ENCODE results near the gene NTF3.

The NTF3 gene

DNA sequence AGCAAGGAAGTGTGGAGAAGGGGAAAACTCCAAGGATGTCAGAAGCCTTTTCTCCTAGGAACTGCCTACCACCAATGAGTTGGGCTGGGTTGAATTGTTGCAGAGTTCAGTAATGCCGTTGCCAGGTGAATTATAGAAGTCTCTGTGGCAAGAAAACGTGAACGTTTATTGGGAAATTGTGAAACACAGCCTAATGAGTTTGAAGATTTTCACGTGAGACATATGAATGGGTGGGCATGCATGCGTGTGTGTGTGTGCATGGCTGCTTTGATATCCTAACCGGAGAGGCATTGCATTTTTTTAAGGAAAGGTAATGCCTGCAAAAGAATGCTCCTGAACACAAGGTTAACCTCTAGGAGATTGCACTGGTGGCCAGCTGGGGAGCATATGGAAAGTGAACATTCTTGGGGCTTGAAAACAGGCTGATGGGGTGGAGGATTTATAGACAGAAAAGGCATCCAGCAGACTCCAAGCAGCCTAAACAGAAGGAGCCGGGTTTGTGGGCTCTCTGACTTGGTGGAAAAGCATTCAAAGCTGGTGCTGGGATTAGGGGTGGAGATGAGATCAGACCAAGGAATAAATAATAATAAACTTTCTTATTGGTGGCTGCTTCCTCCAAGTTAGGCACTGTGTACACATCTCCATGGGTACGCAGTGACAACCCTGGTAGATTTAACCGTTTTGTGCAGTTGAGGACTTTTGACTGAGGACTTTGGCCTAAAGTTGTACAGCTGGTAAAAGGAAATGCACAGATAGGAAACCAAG lies 67.8 kb downstream of the NTF3 start:
- H3K4me3 ChIP-seq (ENCODE audit: low read length in 2 of 2): no peak overlapping the region
- peaks cover 2 to 6% of the 10 kb centered on the region in 2 donors for H3K27me3 ChIP-seq (ENCODE audit: control insufficient read depth in 1 of 2, insufficient read depth in 2 of 2, low read length in 2 of 2)
- H3K9me3 ChIP-seq (ENCODE audit: control insufficient read depth in 2 of 2, low read length in 2 of 2): no peaks in the 10 kb centered on the region
- H3K36me3 ChIP-seq (ENCODE audit: control insufficient read depth in 2 of 2, insufficient read depth in 2 of 2, low read length in 2 of 2): no peaks in the 10 kb centered on the region
- H3K27ac ChIP-seq (ENCODE audit: low read length): no peak overlapping the region
- no peak overlapping the region for H3K9ac ChIP-seq (ENCODE audit: low read length in 2 of 2)
- no peaks in the 10 kb centered on the region for H3K4me1 ChIP-seq (ENCODE audit: control insufficient read depth, insufficient read depth, low read length)

DNA sequence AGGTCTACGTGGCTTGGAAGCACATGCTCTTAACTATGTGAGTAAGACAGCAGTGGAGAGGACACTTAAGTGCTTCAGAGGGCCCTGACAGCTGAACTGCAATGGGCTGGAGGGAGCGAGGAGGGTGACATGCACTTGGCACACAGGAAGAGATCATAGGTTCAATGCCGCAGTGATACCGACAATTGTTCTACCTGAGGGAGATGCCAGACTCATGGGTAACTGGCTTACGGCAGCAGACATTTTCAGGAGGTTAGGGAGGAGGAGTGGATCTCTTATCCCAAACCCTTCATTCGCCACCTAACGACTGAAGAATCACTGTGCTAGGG lies 68.4 kb downstream of the NTF3 start:
- Histone ChIP-seq H3K4me1 (ENCODE audit: control insufficient read depth, insufficient read depth, low read length) (no peaks in the 10 kb centered on the region), H3K4me3 (ENCODE audit: low read length in 2 of 2) (no peak overlapping the region), H3K27ac (ENCODE audit: low read length) (no peak overlapping the region), H3K9ac (ENCODE audit: low read length in 2 of 2) (no peak overlapping the region), H3K9me3 (ENCODE audit: control insufficient read depth in 2 of 2, low read length in 2 of 2) (no peaks in the 10 kb centered on the region), H3K36me3 (ENCODE audit: control insufficient read depth in 2 of 2, insufficient read depth in 2 of 2, low read length in 2 of 2) (no peaks in the 10 kb centered on the region), H3K27me3 (ENCODE audit: control insufficient read depth in 1 of 2, insufficient read depth in 2 of 2, low read length in 2 of 2) (peaks cover 2 to 6% of the 10 kb centered on the region in 2 donors)

DNA sequence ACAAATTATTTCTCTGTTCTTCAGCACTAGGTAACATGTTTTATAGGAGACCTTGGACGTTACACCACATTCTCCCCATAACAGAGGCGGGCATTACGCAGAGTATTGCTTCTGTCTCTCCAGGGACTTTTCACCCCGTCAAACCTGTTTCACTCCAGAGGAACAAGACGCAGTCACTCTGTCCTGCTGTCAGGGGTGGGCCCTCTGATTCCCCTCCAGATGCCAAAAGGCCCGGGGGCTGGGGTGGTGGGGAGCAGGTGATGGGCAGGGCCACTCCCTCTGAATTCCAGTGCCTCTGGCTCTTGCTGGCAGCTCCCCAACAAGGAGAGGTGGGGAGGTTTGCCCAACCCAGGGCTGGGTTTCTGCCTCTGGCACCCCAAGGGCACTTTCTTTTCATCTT lies 71.9 kb downstream of the NTF3 start:
- Histone ChIP-seq H3K36me3 (ENCODE audit: control insufficient read depth in 2 of 2, insufficient read depth in 2 of 2, low read length in 2 of 2) (no peaks in the 10 kb centered on the region), H3K27ac (ENCODE audit: low read length) (no peak overlapping the region), H3K9ac (ENCODE audit: low read length in 2 of 2) (no peak overlapping the region), H3K27me3 (ENCODE audit: control insufficient read depth in 1 of 2, insufficient read depth in 2 of 2, low read length in 2 of 2) (peaks cover 3 to 4% of the 10 kb centered on the region in 2 donors), H3K4me1 (ENCODE audit: control insufficient read depth, insufficient read depth, low read length) (peaks cover 3% of the 10 kb centered on the region), H3K9me3 (ENCODE audit: control insufficient read depth in 2 of 2, low read length in 2 of 2) (no peaks in the 10 kb centered on the region), H3K4me3 (ENCODE audit: low read length in 2 of 2) (no peak overlapping the region)

DNA sequence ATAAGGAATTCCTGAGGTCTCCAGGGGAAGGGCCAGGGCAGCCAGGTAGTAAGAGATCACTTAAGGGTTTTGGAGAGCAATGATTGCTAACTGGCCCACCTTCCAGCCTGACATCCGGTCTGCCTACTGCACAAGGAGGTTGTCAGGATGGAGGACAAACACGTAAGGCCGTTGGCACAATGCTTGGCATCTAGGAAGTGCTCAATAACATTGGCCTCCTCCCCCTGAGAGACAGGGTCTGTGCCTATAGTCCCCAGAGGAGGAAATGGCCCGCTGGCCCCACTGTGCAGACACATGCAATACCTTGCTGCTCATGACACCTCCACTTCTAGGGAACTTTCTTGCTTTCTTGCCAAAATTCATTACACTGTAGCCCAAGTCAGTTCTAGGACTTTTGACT lies 73.2 kb downstream of the NTF3 start:
- Histone ChIP-seq H3K36me3 (ENCODE audit: control insufficient read depth in 2 of 2, insufficient read depth in 2 of 2, low read length in 2 of 2) (no peaks in the 10 kb centered on the region), H3K27ac (ENCODE audit: low read length) (no peak overlapping the region), H3K4me3 (ENCODE audit: low read length in 2 of 2) (no peak overlapping the region), H3K27me3 (ENCODE audit: control insufficient read depth in 1 of 2, insufficient read depth in 2 of 2, low read length in 2 of 2) (peaks cover 3 to 9% of the 10 kb centered on the region in 2 donors), H3K4me1 (ENCODE audit: control insufficient read depth, insufficient read depth, low read length) (peaks cover 3% of the 10 kb centered on the region), H3K9me3 (ENCODE audit: control insufficient read depth in 2 of 2, low read length in 2 of 2) (no peaks in the 10 kb centered on the region), H3K9ac (ENCODE audit: low read length in 2 of 2) (no peak overlapping the region)

DNA sequence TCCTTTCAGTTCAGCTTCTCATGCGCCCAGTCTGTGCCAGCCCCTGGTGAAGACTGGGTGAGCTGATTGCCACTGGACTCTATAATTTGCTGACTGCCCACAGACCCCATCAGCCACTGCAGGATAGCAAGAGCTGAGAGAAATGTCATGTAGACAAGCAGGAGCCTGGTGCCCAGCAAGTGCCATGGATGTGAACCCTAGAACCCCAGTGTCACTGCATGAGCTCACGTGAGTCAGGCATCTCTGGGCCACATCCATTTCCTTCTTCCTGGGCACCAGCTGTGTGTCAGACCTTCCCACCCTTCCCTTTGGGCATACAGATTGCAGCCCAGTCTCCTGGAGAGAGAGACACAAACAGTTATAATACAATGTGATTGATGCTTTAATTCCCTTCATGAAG lies 73.8 kb downstream of the NTF3 start:
- no peaks in the 10 kb centered on the region for H3K9me3 ChIP-seq (ENCODE audit: control insufficient read depth in 2 of 2, low read length in 2 of 2)
- H3K36me3 ChIP-seq (ENCODE audit: control insufficient read depth in 2 of 2, insufficient read depth in 2 of 2, low read length in 2 of 2): no peaks in the 10 kb centered on the region
- peaks cover 3% of the 10 kb centered on the region for H3K4me1 ChIP-seq (ENCODE audit: control insufficient read depth, insufficient read depth, low read length)
- H3K27me3 ChIP-seq (ENCODE audit: control insufficient read depth in 1 of 2, insufficient read depth in 2 of 2, low read length in 2 of 2): peaks cover 3 to 13% of the 10 kb centered on the region in 2 donors
- no peak overlapping the region for H3K27ac ChIP-seq (ENCODE audit: low read length)
- no peak overlapping the region for H3K4me3 ChIP-seq (ENCODE audit: low read length in 2 of 2)
- H3K9ac ChIP-seq (ENCODE audit: low read length in 2 of 2): no peak overlapping the region

DNA sequence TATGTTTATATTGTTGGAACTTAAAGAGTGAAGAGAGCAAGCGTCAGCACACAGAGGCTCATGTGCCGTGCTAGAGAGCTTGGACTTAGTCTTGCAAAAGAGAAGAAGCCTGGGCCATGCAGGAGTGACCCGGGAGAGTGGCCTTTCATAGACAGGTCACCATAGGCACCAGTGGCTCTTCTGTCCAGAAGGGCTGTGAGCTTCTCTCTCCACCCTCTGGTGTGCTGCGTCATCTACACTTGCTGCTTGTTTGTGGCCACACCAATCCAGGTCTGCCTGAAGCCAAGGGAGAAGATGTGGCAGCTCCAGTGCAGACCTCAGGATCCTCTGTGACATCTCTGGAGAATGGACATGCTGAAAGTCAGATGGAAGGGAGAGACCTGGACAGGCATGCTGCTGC lies 74.4 kb downstream of the NTF3 start:
- H3K27ac ChIP-seq (ENCODE audit: low read length): no peak overlapping the region
- H3K4me3 ChIP-seq (ENCODE audit: low read length in 2 of 2): no peak overlapping the region
- peaks cover 3 to 17% of the 10 kb centered on the region in 2 donors for H3K27me3 ChIP-seq (ENCODE audit: control insufficient read depth in 1 of 2, insufficient read depth in 2 of 2, low read length in 2 of 2)
- no peaks in the 10 kb centered on the region for H3K9me3 ChIP-seq (ENCODE audit: control insufficient read depth in 2 of 2, low read length in 2 of 2)
- no peak overlapping the region for H3K9ac ChIP-seq (ENCODE audit: low read length in 2 of 2)
- no peaks in the 10 kb centered on the region for H3K36me3 ChIP-seq (ENCODE audit: control insufficient read depth in 2 of 2, insufficient read depth in 2 of 2, low read length in 2 of 2)
- peaks cover 4% of the 10 kb centered on the region for H3K4me1 ChIP-seq (ENCODE audit: control insufficient read depth, insufficient read depth, low read length)

DNA sequence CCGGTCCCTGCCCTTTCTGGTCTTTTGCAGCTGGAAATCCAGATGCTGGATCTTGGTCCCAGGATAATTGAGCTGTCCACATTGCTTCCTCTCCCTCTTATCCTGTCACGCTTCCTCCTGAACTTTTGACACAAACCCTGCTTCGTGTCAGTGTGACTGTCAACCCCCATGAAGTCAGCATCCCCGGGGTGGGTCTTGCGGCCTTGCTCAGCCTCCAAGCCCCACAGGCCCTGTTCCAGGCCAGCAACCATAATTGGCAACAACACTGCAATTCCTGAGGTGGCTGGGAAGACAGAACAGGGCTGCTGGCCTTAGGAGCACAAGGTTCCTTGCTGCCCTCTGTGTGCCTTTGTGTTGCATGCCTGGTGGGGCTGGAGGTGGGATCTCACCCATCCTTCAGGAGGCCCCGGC lies 74.9 kb downstream of the NTF3 start:
- Histone ChIP-seq H3K9me3 (ENCODE audit: control insufficient read depth in 2 of 2, low read length in 2 of 2) (no peaks in the 10 kb centered on the region), H3K4me3 (ENCODE audit: low read length in 2 of 2) (no peak overlapping the region), H3K9ac (ENCODE audit: low read length in 2 of 2) (no peak overlapping the region), H3K27ac (ENCODE audit: low read length) (no peak overlapping the region), H3K27me3 (ENCODE audit: control insufficient read depth in 1 of 2, insufficient read depth in 2 of 2, low read length in 2 of 2) (peaks cover 7 to 17% of the 10 kb centered on the region in 2 donors), H3K4me1 (ENCODE audit: control insufficient read depth, insufficient read depth, low read length) (peaks cover 9% of the 10 kb centered on the region), H3K36me3 (ENCODE audit: control insufficient read depth in 2 of 2, insufficient read depth in 2 of 2, low read length in 2 of 2) (no peaks in the 10 kb centered on the region)

DNA sequence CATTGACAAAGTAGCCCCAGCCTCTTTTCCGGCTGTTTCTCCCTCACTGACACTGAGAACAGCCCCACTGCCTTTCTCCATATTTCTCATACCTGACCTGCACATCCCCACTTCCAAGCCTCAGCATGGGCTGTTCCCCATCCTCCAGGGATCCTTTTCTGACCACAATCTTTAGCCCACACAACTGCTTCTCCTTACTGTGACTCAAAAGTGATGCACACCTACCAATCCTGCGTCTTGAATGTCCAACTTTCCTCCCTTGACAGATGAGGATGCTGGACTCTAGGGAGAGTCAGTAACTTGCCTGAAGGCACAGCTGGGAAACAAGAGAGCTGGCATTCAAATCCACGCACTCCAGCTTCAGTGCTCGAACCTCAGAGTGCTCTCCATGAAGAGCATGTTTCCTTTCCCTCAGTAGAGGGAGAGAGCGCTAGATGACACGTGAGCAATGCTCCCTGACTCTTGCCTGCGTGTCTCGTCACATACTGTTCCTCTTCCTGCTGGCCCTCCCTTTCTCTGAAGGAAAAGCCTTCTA lies 75.6 kb downstream of the NTF3 start:
- no peak overlapping the region for H3K9ac ChIP-seq (ENCODE audit: low read length in 2 of 2)
- H3K36me3 ChIP-seq (ENCODE audit: control insufficient read depth in 2 of 2, insufficient read depth in 2 of 2, low read length in 2 of 2): no peaks in the 10 kb centered on the region
- no peak overlapping the region for H3K27ac ChIP-seq (ENCODE audit: low read length)
- H3K27me3 ChIP-seq (ENCODE audit: control insufficient read depth in 1 of 2, insufficient read depth in 2 of 2, low read length in 2 of 2): peaks cover 7 to 16% of the 10 kb centered on the region in 2 donors
- no peaks in the 10 kb centered on the region for H3K9me3 ChIP-seq (ENCODE audit: control insufficient read depth in 2 of 2, low read length in 2 of 2)
- H3K4me3 ChIP-seq (ENCODE audit: low read length in 2 of 2): no peak overlapping the region
- peaks cover 12% of the 10 kb centered on the region for H3K4me1 ChIP-seq (ENCODE audit: control insufficient read depth, insufficient read depth, low read length)

DNA sequence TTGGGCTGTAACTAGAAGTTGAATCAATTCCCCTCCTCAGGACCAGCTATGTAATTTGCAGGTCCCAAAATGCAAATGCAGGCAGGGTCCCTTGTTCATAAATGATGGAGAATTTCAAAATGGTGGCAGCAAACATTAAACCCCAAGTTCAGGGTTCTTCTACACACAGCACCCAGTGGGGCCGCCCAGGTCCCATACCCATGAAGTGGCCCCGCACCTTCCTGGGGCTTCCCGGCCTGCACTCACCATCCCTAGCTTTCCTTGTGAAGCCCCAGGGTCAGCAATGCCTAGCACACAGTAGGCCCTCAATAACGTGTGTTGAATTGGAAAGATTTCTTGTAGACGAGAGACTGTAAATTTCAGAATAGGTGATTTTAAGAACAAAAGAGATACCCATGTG lies 76.0 kb downstream of the NTF3 start:
- Histone ChIP-seq H3K9me3 (ENCODE audit: control insufficient read depth in 2 of 2, low read length in 2 of 2) (no peaks in the 10 kb centered on the region), H3K9ac (ENCODE audit: low read length in 2 of 2) (no peak overlapping the region), H3K27me3 (ENCODE audit: control insufficient read depth in 1 of 2, insufficient read depth in 2 of 2, low read length in 2 of 2) (peaks cover 7 to 16% of the 10 kb centered on the region in 2 donors), H3K27ac (ENCODE audit: low read length) (no peak overlapping the region), H3K4me3 (ENCODE audit: low read length in 2 of 2) (no peak overlapping the region), H3K4me1 (ENCODE audit: control insufficient read depth, insufficient read depth, low read length) (peaks cover 17% of the 10 kb centered on the region), H3K36me3 (ENCODE audit: control insufficient read depth in 2 of 2, insufficient read depth in 2 of 2, low read length in 2 of 2) (no peaks in the 10 kb centered on the region)

DNA sequence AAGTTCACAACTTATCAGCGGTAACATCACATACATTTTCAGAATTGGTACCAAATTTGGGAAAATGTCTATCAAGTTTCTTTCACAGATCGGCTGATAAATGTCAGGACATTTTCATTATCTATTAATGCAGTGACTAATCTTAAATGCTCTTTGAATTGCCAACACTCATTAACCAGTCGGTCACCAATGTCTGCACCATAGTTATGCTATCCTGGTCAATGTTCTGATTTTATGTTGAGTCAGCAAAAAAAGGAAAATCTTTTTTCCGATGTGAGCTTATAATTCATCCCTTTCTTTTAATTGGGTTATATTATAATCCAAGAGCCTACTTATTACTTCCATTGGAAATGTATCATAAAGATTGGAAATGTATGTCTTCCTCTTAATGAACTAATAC lies 77.2 kb downstream of the NTF3 start:
- Histone ChIP-seq H3K27ac (ENCODE audit: low read length) (no peak overlapping the region), H3K9ac (ENCODE audit: low read length in 2 of 2) (no peak overlapping the region), H3K4me3 (ENCODE audit: low read length in 2 of 2) (no peak overlapping the region), H3K4me1 (ENCODE audit: control insufficient read depth, insufficient read depth, low read length) (peaks cover 18% of the 10 kb centered on the region), H3K9me3 (ENCODE audit: control insufficient read depth in 2 of 2, low read length in 2 of 2) (no peaks in the 10 kb centered on the region), H3K36me3 (ENCODE audit: control insufficient read depth in 2 of 2, insufficient read depth in 2 of 2, low read length in 2 of 2) (no peaks in the 10 kb centered on the region), H3K27me3 (ENCODE audit: control insufficient read depth in 1 of 2, insufficient read depth in 2 of 2, low read length in 2 of 2) (peaks cover 7 to 16% of the 10 kb centered on the region in 2 donors)

DNA sequence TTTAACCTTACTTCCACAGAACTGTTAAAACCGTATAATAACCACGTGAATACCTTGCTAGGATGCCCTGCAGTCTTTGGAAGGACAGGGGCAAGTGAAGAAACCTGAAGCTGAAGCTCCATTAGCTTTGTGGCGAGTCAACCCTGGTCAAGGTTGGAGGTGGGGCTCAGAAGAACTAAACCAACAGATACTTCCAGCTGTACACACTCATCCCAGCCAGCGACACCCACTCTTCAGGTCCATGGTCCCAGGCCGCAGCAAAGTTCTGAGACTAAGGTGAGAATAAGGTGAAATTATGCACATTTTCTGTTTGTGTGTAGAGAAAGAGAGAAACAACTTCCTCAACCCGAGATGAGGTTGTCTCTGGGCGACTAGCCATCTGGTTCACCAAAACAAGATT lies 77.6 kb downstream of the NTF3 start:
- Histone ChIP-seq H3K9me3 (ENCODE audit: control insufficient read depth in 2 of 2, low read length in 2 of 2) (no peaks in the 10 kb centered on the region), H3K27ac (ENCODE audit: low read length) (no peak overlapping the region), H3K27me3 (ENCODE audit: control insufficient read depth in 1 of 2, insufficient read depth in 2 of 2, low read length in 2 of 2) (peaks cover 5 to 16% of the 10 kb centered on the region in 2 donors), H3K9ac (ENCODE audit: low read length in 2 of 2) (no peak overlapping the region), H3K4me1 (ENCODE audit: control insufficient read depth, insufficient read depth, low read length) (peaks cover 18% of the 10 kb centered on the region), H3K36me3 (ENCODE audit: control insufficient read depth in 2 of 2, insufficient read depth in 2 of 2, low read length in 2 of 2) (no peaks in the 10 kb centered on the region), H3K4me3 (ENCODE audit: low read length in 2 of 2) (no peak overlapping the region)
